Measurements from ENCODE around the gene PRRT3.
A peak's percentile ranks its signal among the peaks of the same experiment; 100 is the strongest.
"Not testable (repeated sequence)": the region's sequence is repeated elsewhere in the genome, so short reads cannot be mapped to it uniquely, and the experiment has no call there.

PRRT3 gene

GRCh38 chr3:9908286-9908685, 43.9 kb downstream of the PRRT3 start:
- no peaks in the 10 kb centered on the region for H3K27me3 Mint-ChIP-seq
- H3K9me3 Mint-ChIP-seq, result no peaks in the 10 kb centered on the region
- DNase-seq (no peak), ATAC-seq (replicated peaks) (no peak)
- H3K27ac Mint-ChIP-seq, result no peak overlapping the region
- H3K4me3 Mint-ChIP-seq, result no peak overlapping the region
- H3K36me3 Mint-ChIP-seq (ENCODE audit: insufficient read depth), result peaks cover 9% of the 10 kb centered on the region
- H3K4me1 Mint-ChIP-seq (ENCODE audit: low read depth in 2 of 2), result peaks cover 4 to 16% of the 10 kb centered on the region in 2 donors

- Mint-ChIP-seq H3K4me3 (no peak overlapping the region), H3K27ac (no peak overlapping the region), H3K4me1 (ENCODE audit: low read depth in 2 of 2) (peaks cover 10 to 14% of the 10 kb centered on the region in 2 donors), H3K27me3 (no peaks in the 10 kb centered on the region), H3K36me3 (ENCODE audit: insufficient read depth) (peaks cover 6% of the 10 kb centered on the region), H3K9me3 (no peaks in the 10 kb centered on the region)
- ATAC-seq (replicated peaks) (no peak), DNase-seq (no peak)
Observed at GRCh38 chr3:9906480-9906879, 45.7 kb downstream of the PRRT3 start.

GRCh38 chr3:9903904-9904303, 48.3 kb downstream of the PRRT3 start:
- Mint-ChIP-seq H3K4me1 (ENCODE audit: low read depth in 2 of 2) (peaks cover 13 to 14% of the 10 kb centered on the region in 2 donors), H3K4me3 (peak overlapping the region in 1 of 2 donors; percentile 86), H3K9me3 (no peaks in the 10 kb centered on the region), H3K27ac (peak overlapping the region; percentile 35 to 90), H3K36me3 (ENCODE audit: insufficient read depth) (peaks cover 6% of the 10 kb centered on the region), H3K27me3 (no peaks in the 10 kb centered on the region)
- DNase-seq (no peak), ATAC-seq (replicated peaks) (no peak)

- peak overlapping the region; percentile 35 to 90 for H3K27ac Mint-ChIP-seq
- no peak for DNase-seq
- peak overlapping the region; percentile 37 to 86 for H3K4me3 Mint-ChIP-seq
- H3K9me3 Mint-ChIP-seq, result no peaks in the 10 kb centered on the region
- no peaks in the 10 kb centered on the region for H3K27me3 Mint-ChIP-seq
- ATAC-seq (replicated peaks), result no peak
- peaks cover 17 to 18% of the 10 kb centered on the region in 2 donors for H3K4me1 Mint-ChIP-seq (ENCODE audit: low read depth in 2 of 2)
- H3K36me3 Mint-ChIP-seq (ENCODE audit: insufficient read depth), result peaks cover 6% of the 10 kb centered on the region
Observed at GRCh38 chr3:9903238-9903624, 49.0 kb downstream of the PRRT3 start.

- peaks cover 3% of the 10 kb centered on the region for H3K36me3 Mint-ChIP-seq (ENCODE audit: insufficient read depth)
- H3K27me3 Mint-ChIP-seq, result no peaks in the 10 kb centered on the region
- ATAC-seq (replicated peaks) (peak; percentile 77), DNase-seq (no peak)
- no peaks in the 10 kb centered on the region for H3K9me3 Mint-ChIP-seq
- peak within 1 kb of the TSS; percentile 49 to 90 for H3K27ac Mint-ChIP-seq
- peak within 1 kb of the TSS; percentile 37 to 86 for H3K4me3 Mint-ChIP-seq
- peaks cover 19 to 21% of the 10 kb centered on the region in 2 donors for H3K4me1 Mint-ChIP-seq (ENCODE audit: low read depth in 2 of 2)
Observed at GRCh38 chr3:9902372-9903237, 49.6 kb downstream of the PRRT3 start, which contains the start of gene IL17RE. IL17RE (plus strand) TSS chr3:9902848; CDS start chr3:9902933, 85 bp downstream.

GRCh38 chr3:9901967-9902366, 50.2 kb downstream of the PRRT3 start:
- H3K9me3 Mint-ChIP-seq, result no peaks in the 10 kb centered on the region
- peak overlapping the region; percentile 37 to 86 for H3K4me3 Mint-ChIP-seq
- H3K4me1 Mint-ChIP-seq (ENCODE audit: low read depth in 2 of 2), result peaks cover 19 to 21% of the 10 kb centered on the region in 2 donors
- peak overlapping the region; percentile 49 to 90 for H3K27ac Mint-ChIP-seq
- peaks cover 3% of the 10 kb centered on the region for H3K36me3 Mint-ChIP-seq (ENCODE audit: insufficient read depth)
- peak in 2 of 3 experiments; percentile 35 for DNase-seq
- H3K27me3 Mint-ChIP-seq, result no peaks in the 10 kb centered on the region
- peak; percentile 75 for ATAC-seq (replicated peaks)

- H3K9me3 Mint-ChIP-seq; H3K27me3 Mint-ChIP-seq; ATAC-seq (replicated peaks); DNase-seq; H3K36me3 Mint-ChIP-seq (ENCODE audit: insufficient read depth): not testable (repeated sequence)
- H3K4me3 Mint-ChIP-seq, result peak overlapping the region in 1 of 2 donors; percentile 86
- H3K4me1 Mint-ChIP-seq (ENCODE audit: low read depth in 2 of 2), result peaks cover 19 to 21% of the 10 kb centered on the region in 2 donors
- peak overlapping the region; percentile 13 to 90 for H3K27ac Mint-ChIP-seq
Observed at GRCh38 chr3:9900965-9901415, 51.2 kb downstream of the PRRT3 start.

GRCh38 chr3:9899289-9899791, 52.9 kb downstream of the PRRT3 start:
- no peaks in the 10 kb centered on the region for H3K27me3 Mint-ChIP-seq
- peaks cover 4% of the 10 kb centered on the region for H3K36me3 Mint-ChIP-seq (ENCODE audit: insufficient read depth)
- H3K4me1 Mint-ChIP-seq (ENCODE audit: low read depth in 2 of 2), result peaks cover 28% of the 10 kb centered on the region in 2 donors
- no peak for DNase-seq
- H3K9me3 Mint-ChIP-seq, result no peaks in the 10 kb centered on the region
- no peak overlapping the region for H3K27ac Mint-ChIP-seq
- no peak for ATAC-seq (replicated peaks)
- no peak overlapping the region for H3K4me3 Mint-ChIP-seq

- no peaks in the 10 kb centered on the region for H3K9me3 Mint-ChIP-seq
- peak overlapping the region in 1 of 2 donors; percentile 5 for H3K27ac Mint-ChIP-seq
- DNase-seq, result no peak
- H3K4me1 Mint-ChIP-seq (ENCODE audit: low read depth in 2 of 2), result peaks cover 31 to 34% of the 10 kb centered on the region in 2 donors
- H3K4me3 Mint-ChIP-seq, result no peak overlapping the region
- ATAC-seq (replicated peaks), result no peak
- H3K36me3 Mint-ChIP-seq (ENCODE audit: insufficient read depth), result peaks cover 4% of the 10 kb centered on the region
- H3K27me3 Mint-ChIP-seq, result no peaks in the 10 kb centered on the region
Observed at GRCh38 chr3:9898467-9899241, 53.6 kb downstream of the PRRT3 start.

GRCh38 chr3:9897408-9898372, 54.5 kb downstream of the PRRT3 start:
- H3K4me3 Mint-ChIP-seq, result no peak overlapping the region
- ATAC-seq (replicated peaks) (no peak), DNase-seq (no peak)
- no peaks in the 10 kb centered on the region for H3K9me3 Mint-ChIP-seq
- no peaks in the 10 kb centered on the region for H3K27me3 Mint-ChIP-seq
- peak overlapping the region; percentile 5 to 57 for H3K27ac Mint-ChIP-seq
- H3K36me3 Mint-ChIP-seq (ENCODE audit: insufficient read depth), result peaks cover 7% of the 10 kb centered on the region
- H3K4me1 Mint-ChIP-seq (ENCODE audit: low read depth in 2 of 2), result peaks cover 32 to 37% of the 10 kb centered on the region in 2 donors

- not testable (repeated sequence) for DNase-seq; H3K4me3 Mint-ChIP-seq; H3K27me3 Mint-ChIP-seq; ATAC-seq (replicated peaks); H3K9me3 Mint-ChIP-seq; H3K36me3 Mint-ChIP-seq (ENCODE audit: insufficient read depth)
- peak overlapping the region; percentile 5 to 57 for H3K27ac Mint-ChIP-seq
- H3K4me1 Mint-ChIP-seq (ENCODE audit: low read depth in 2 of 2), result peaks cover 32 to 39% of the 10 kb centered on the region in 2 donors
Observed at GRCh38 chr3:9896755-9897407, 55.3 kb downstream of the PRRT3 start.

- DNase-seq; H3K9me3 Mint-ChIP-seq; H3K27me3 Mint-ChIP-seq; ATAC-seq (replicated peaks); H3K4me3 Mint-ChIP-seq; H3K27ac Mint-ChIP-seq: not testable (repeated sequence)
- Mint-ChIP-seq H3K4me1 (ENCODE audit: low read depth in 2 of 2) (peaks cover 33 to 42% of the 10 kb centered on the region in 2 donors), H3K36me3 (ENCODE audit: insufficient read depth) (peaks cover 16% of the 10 kb centered on the region)
Observed at GRCh38 chr3:9895715-9896114, 56.5 kb downstream of the PRRT3 start.
